SK-N-SH treated with all-trans-retinoic acid at 6 μM for 48 hours (cell line): ENCODE measurements around the gene FHIT.
"Not testable (repeated sequence)": the region's sequence is repeated elsewhere in the genome, so short reads cannot be mapped to it uniquely, and the experiment has no call there.

ENCODE experiments used
- ATAC-seq: fragments of 200-7000 bp; cut with Tn5 transposase; 3 replicates; pipeline ENCODE4 v1.9.1; 2020; ENCODE audit warnings: mild to moderate bottlenecking, moderate library complexity
- ARNTL ChIP-seq: fragments of 450-650 bp; formaldehyde crosslinking; IDR thresholded peaks from 2 replicates; pipeline ENCODE4 v1.5.0; 2020; ENCODE audit warnings: low read depth, mild to moderate bottlenecking, moderate library complexity, borderline replicate concordance
- BACH2 ChIP-seq: fragments of 250-450 bp; sonication (Bioruptor Pico); IDR thresholded peaks from 2 replicates; pipeline ENCODE4 v1.9.0; 2021; ENCODE audit warnings: mild to moderate bottlenecking, borderline replicate concordance
- CREB5 ChIP-seq: fragments of 250-450 bp; sonication (Bioruptor Pico); IDR thresholded peaks from 2 replicates; pipeline ENCODE4 v1.5.1; 2020; ENCODE audit warnings: low read depth, mild to moderate bottlenecking, moderate library complexity
- CSDC2 ChIP-seq: fragments of 250-450 bp; sonication (Bioruptor Pico); IDR thresholded peaks from 2 replicates; pipeline ENCODE4 v1.5.0; 2020; ENCODE audit warnings: mild to moderate bottlenecking, moderate library complexity
- ESRRG ChIP-seq: fragments of 250-450 bp; sonication (Bioruptor Pico); IDR thresholded peaks from 2 replicates; pipeline ENCODE4 v1.6.1; 2021; ENCODE audit warnings: mild to moderate bottlenecking
- GLIS3 ChIP-seq: fragments of 250-450 bp; sonication (Bioruptor Pico); IDR thresholded peaks from 2 replicates; pipeline ENCODE4 v1.5.0; 2020; ENCODE audit warnings: mild to moderate bottlenecking, moderate library complexity
- OSR1 ChIP-seq: fragments of 250-450 bp; sonication (Bioruptor Pico); IDR thresholded peaks from 2 replicates; pipeline ENCODE4 v1.8.0; 2022; ENCODE audit warnings: moderate library complexity, mild to moderate bottlenecking, inconsistent platforms
- PPARA ChIP-seq: fragments of 250-450 bp; sonication (Bioruptor Pico); IDR thresholded peaks from 2 replicates; pipeline ENCODE4 v1.5.0; 2020; ENCODE audit warnings: mild to moderate bottlenecking, borderline replicate concordance
- SNAI2 ChIP-seq: fragments of 250-450 bp; sonication (Bioruptor Pico); IDR thresholded peaks from 2 replicates; pipeline ENCODE4 v1.5.0; 2020; ENCODE audit warnings: mild to moderate bottlenecking, moderate library complexity
- TCF4 ChIP-seq: fragments of 250-450 bp; sonication (Bioruptor Pico); IDR thresholded peaks from 2 replicates; pipeline ENCODE4 v1.8.0; 2021; ENCODE audit warnings: mild to moderate bottlenecking, moderate library complexity, borderline replicate concordance
- TOX ChIP-seq: fragments of 250-450 bp; sonication (Bioruptor Pico); IDR thresholded peaks from 2 replicates; pipeline ENCODE4 v1.8.0; 2021; ENCODE audit warnings: mild to moderate bottlenecking, moderate library complexity, borderline replicate concordance
- ZC3H10 ChIP-seq: fragments of 250-450 bp; sonication (Bioruptor Pico); IDR thresholded peaks from 2 replicates; pipeline ENCODE4 v1.5.1; 2021; ENCODE audit warnings: mild to moderate bottlenecking, moderate library complexity
- ZFP3 ChIP-seq: fragments of 250-450 bp; sonication (Bioruptor Pico); IDR thresholded peaks from 2 replicates; pipeline ENCODE4 v1.5.0; 2020; ENCODE audit warnings: mild to moderate bottlenecking, moderate library complexity
- ZFP30 ChIP-seq: fragments of 450-650 bp; formaldehyde crosslinking; IDR thresholded peaks from 2 replicates; pipeline ENCODE4 v1.5.0; 2022; ENCODE audit warnings: mild to moderate bottlenecking, moderate library complexity
- ZNF565 ChIP-seq: fragments of 450-650 bp; formaldehyde crosslinking; conservative IDR thresholded peaks from 2 replicates; pipeline ENCODE4 v1.5.0; 2020; ENCODE audit warnings: low read depth, mild to moderate bottlenecking, moderate library complexity
- ZNF70 ChIP-seq: fragments of 450-650 bp; formaldehyde crosslinking; IDR thresholded peaks from 2 replicates; pipeline ENCODE4 v1.5.0; 2020; ENCODE audit warnings: mild to moderate bottlenecking, moderate library complexity
- TF ChIP-seq, protein P1 (sequence below): fragments of 250-450 bp; sonication (Bioruptor Pico); IDR thresholded peaks from 2 replicates; pipeline ENCODE4 v1.8.0; 2021; ENCODE audit warnings: low read depth, mild to moderate bottlenecking, moderate library complexity, borderline replicate concordance
- TF ChIP-seq, protein P2 (sequence below): fragments of 250-450 bp; sonication (Bioruptor Pico); IDR thresholded peaks from 2 replicates; pipeline ENCODE4 v1.5.1; 2021; ENCODE audit warnings: mild to moderate bottlenecking, moderate library complexity
- TF ChIP-seq, protein P3 (sequence below): fragments of 250-450 bp; sonication (Bioruptor Pico); IDR thresholded peaks from 2 replicates; pipeline ENCODE4 v1.5.0; 2020; ENCODE audit warnings: mild to moderate bottlenecking, moderate library complexity
- TF ChIP-seq, protein P4 (sequence below): fragments of 250-450 bp; sonication (Bioruptor Pico); IDR thresholded peaks from 2 replicates; pipeline ENCODE4 v1.8.0; 2020; ENCODE audit warnings: mild to moderate bottlenecking, moderate library complexity, borderline replicate concordance

FHIT gene

GRCh38 chr3:60890226-60890625 is 361.0 kb downstream of the FHIT start:
- TF ChIP-seq, protein P1, sequence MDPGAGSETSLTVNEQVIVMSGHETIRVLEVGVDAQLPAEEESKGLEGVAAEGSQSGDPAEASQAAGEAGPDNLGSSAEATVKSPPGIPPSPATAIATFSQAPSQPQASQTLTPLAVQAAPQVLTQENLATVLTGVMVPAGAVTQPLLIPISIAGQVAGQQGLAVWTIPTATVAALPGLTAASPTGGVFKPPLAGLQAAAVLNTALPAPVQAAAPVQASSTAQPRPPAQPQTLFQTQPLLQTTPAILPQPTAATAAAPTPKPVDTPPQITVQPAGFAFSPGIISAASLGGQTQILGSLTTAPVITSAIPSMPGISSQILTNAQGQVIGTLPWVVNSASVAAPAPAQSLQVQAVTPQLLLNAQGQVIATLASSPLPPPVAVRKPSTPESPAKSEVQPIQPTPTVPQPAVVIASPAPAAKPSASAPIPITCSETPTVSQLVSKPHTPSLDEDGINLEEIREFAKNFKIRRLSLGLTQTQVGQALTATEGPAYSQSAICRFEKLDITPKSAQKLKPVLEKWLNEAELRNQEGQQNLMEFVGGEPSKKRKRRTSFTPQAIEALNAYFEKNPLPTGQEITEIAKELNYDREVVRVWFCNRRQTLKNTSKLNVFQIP (CRISPR knock-in tag): no peak
- no peak for TF ChIP-seq ZFP3 (CRISPR knock-in tag)
- TF ChIP-seq ZC3H10: no peak
- TF ChIP-seq, protein P2, sequence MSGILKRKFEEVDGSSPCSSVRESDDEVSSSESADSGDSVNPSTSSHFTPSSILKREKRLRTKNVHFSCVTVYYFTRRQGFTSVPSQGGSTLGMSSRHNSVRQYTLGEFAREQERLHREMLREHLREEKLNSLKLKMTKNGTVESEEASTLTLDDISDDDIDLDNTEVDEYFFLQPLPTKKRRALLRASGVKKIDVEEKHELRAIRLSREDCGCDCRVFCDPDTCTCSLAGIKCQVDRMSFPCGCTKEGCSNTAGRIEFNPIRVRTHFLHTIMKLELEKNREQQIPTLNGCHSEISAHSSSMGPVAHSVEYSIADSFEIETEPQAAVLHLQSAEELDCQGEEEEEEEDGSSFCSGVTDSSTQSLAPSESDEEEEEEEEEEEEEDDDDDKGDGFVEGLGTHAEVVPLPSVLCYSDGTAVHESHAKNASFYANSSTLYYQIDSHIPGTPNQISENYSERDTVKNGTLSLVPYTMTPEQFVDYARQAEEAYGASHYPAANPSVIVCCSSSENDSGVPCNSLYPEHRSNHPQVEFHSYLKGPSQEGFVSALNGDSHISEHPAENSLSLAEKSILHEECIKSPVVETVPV (CRISPR knock-in tag): no peak
- TF ChIP-seq BACH2 (CRISPR knock-in tag): no peak
- TF ChIP-seq OSR1 (CRISPR knock-in tag): no peak
- TF ChIP-seq ARNTL (CRISPR knock-in tag): no peak
- TF ChIP-seq ZFP30 (CRISPR knock-in tag): no peak
- no peak for TF ChIP-seq CREB5 (CRISPR knock-in tag)
- no peak for TF ChIP-seq TCF4 (CRISPR knock-in tag)
- TF ChIP-seq PPARA (CRISPR knock-in tag): no peak
- TF ChIP-seq SNAI2 (CRISPR knock-in tag): no peak
- no peak for TF ChIP-seq CSDC2
- no peak for TF ChIP-seq ZNF70 (CRISPR knock-in tag)
- no peak for TF ChIP-seq ESRRG (CRISPR knock-in tag)
- TF ChIP-seq, all 23 proteins: peak for 0
- ATAC-seq: no peak

DNA sequence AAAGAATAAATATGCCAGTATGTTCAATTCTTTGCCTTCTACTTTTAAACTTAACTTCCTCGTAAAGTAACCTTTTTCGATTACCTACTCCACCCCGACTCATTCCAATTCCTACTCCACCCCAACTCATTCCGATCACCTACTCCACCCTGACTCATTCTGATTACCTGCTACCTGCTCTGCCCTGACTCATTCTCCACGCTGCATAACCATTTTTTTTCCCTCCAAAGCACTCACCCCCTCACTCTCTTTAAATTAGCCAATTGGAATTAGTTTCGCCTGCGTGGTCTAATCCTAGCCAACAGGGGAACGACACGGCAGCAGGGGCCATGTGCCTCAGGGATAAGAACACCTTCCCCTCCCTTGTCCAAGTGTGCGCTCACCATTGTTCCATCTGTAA is 362.3 kb downstream of the FHIT start:
- not testable (repeated sequence) for ATAC-seq

DNA sequence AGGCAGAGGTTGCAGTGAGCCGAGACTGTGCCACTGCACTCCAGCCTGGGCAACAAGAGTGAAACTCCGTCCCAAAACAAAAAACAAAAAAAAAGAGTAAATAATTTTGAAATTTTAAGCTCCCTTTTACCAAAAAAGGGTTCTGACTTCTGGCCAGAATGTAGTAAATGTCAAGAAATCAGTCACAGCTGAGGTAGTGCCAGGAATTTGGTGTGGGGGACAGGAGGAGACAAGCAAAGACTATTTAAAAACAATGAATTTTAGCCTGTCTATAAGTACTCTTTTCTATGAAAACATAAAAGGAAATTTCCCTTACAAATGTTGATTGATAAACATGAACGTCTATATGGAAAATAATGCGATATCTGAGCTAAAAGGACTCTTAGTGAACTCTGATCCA is 363.7 kb downstream of the FHIT start:
- ATAC-seq: no peak
- TF ChIP-seq CREB5 (CRISPR knock-in tag): no peak
- TF ChIP-seq ZC3H10: no peak
- no peak for TF ChIP-seq TOX (CRISPR knock-in tag)
- no peak for TF ChIP-seq CSDC2
- TF ChIP-seq, protein P1 (CRISPR knock-in tag): no peak
- no peak for TF ChIP-seq ZNF70 (CRISPR knock-in tag)
- no peak for TF ChIP-seq PPARA (CRISPR knock-in tag)
- TF ChIP-seq GLIS3 (CRISPR knock-in tag): no peak
- TF ChIP-seq ZNF565: no peak
- TF ChIP-seq, protein P3, sequence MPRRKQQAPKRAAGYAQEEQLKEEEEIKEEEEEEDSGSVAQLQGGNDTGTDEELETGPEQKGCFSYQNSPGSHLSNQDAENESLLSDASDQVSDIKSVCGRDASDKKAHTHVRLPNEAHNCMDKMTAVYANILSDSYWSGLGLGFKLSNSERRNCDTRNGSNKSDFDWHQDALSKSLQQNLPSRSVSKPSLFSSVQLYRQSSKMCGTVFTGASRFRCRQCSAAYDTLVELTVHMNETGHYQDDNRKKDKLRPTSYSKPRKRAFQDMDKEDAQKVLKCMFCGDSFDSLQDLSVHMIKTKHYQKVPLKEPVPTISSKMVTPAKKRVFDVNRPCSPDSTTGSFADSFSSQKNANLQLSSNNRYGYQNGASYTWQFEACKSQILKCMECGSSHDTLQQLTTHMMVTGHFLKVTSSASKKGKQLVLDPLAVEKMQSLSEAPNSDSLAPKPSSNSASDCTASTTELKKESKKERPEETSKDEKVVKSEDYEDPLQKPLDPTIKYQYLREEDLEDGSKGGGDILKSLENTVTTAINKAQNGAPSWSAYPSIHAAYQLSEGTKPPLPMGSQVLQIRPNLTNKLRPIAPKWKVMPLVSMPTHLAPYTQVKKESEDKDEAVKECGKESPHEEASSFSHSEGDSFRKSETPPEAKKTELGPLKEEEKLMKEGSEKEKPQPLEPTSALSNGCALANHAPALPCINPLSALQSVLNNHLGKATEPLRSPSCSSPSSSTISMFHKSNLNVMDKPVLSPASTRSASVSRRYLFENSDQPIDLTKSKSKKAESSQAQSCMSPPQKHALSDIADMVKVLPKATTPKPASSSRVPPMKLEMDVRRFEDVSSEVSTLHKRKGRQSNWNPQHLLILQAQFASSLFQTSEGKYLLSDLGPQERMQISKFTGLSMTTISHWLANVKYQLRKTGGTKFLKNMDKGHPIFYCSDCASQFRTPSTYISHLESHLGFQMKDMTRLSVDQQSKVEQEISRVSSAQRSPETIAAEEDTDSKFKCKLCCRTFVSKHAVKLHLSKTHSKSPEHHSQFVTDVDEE (CRISPR knock-in tag): no peak
- TF ChIP-seq TCF4 (CRISPR knock-in tag): no peak
- TF ChIP-seq BACH2 (CRISPR knock-in tag): no peak
- TF ChIP-seq SNAI2 (CRISPR knock-in tag): no peak
- TF ChIP-seq, protein P2 (CRISPR knock-in tag): no peak
- no peak for TF ChIP-seq ARNTL (CRISPR knock-in tag)
- TF ChIP-seq, protein P4, sequence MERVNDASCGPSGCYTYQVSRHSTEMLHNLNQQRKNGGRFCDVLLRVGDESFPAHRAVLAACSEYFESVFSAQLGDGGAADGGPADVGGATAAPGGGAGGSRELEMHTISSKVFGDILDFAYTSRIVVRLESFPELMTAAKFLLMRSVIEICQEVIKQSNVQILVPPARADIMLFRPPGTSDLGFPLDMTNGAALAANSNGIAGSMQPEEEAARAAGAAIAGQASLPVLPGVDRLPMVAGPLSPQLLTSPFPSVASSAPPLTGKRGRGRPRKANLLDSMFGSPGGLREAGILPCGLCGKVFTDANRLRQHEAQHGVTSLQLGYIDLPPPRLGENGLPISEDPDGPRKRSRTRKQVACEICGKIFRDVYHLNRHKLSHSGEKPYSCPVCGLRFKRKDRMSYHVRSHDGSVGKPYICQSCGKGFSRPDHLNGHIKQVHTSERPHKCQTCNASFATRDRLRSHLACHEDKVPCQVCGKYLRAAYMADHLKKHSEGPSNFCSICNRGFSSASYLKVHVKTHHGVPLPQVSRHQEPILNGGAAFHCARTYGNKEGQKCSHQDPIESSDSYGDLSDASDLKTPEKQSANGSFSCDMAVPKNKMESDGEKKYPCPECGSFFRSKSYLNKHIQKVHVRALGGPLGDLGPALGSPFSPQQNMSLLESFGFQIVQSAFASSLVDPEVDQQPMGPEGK (CRISPR knock-in tag): no peak
- no peak for TF ChIP-seq ZFP30 (CRISPR knock-in tag)
- TF ChIP-seq ZFP3 (CRISPR knock-in tag): no peak
